Measurements from ENCODE around the gene TH. TPM values are rescaled to one million over a fixed set of nuclear protein-coding genes. Genes with fewer than 3 reads are reported as not detected.

The TH gene
- total RNA-seq, 2 experiments from 2014 or later, result not detected

DNA sequence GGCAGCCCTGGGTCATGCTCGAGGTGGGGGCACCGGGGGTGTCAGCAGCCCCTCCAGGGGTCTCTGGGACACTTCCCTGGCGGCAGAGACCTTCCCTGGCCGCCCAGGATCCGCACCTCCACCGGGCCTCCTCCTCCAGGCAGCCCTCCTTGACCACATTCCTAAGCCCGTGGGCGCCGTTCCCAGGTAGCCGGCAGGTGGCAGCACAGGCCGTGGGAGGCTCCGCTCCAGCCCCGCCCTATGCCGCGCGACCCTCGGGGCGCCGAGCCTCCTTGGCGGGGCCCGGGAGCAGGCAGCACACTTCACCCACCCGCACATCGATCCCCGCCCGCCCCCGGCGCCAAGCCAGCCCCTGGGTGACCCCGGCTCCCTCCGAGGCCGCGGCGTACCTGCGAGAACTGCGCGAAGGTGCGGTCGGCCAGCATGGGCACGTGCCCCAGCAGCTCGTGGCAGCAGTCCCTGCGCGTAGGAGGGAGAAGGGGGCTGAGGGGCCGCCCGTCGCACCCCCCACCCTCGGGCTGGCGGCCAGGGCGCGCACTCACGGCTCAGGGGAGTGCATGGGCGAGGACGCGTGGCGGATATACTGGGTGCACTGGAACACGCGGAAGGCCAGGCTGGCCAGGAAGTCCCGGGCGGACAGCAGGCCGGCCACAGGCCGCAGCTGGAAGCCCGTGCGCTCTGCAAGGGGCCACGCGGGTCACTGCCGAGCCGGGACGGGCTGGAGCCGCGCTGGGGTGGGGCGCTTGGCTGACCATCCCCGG, 5.3 kb downstream of the TH start:
- H3K9me3 Mint-ChIP-seq, result no peaks in the 10 kb centered on the region
- no peak overlapping the region for H3K27ac Mint-ChIP-seq
- H3K4me3 Mint-ChIP-seq, result no peak overlapping the region
- H3K4me1 Mint-ChIP-seq, result no peaks in the 10 kb centered on the region
- H3K36me3 Mint-ChIP-seq, result no peaks in the 10 kb centered on the region
- peak; percentile 62 for DNase-seq
- H3K27me3 Mint-ChIP-seq, result peaks cover 8% of the 10 kb centered on the region

DNA sequence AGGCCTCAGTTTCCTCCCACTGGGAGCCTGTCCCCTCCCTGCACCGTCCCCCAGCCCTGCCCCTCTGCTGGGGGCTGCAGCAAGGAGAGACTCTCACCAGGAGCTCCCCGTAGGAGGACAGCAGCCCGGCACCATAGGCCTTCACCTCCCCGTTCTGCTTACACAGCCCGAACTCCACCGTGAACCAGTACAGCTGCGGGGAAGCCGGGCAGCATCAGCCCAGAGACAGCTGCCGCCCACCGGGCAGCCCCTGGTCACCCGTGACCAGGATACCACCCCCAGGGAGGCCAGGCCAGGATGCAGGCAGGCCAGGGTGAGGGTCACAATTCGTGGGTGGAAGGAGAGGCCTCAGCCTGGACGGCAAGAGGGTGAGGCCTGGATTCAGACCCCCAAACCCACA, 6.0 kb downstream of the TH start:
- no peaks in the 10 kb centered on the region for H3K4me1 Mint-ChIP-seq
- H3K27ac Mint-ChIP-seq, result no peak overlapping the region
- no peak overlapping the region for H3K4me3 Mint-ChIP-seq
- peaks cover 8% of the 10 kb centered on the region for H3K27me3 Mint-ChIP-seq
- DNase-seq, result no peak
- H3K9me3 Mint-ChIP-seq, result no peaks in the 10 kb centered on the region
- H3K36me3 Mint-ChIP-seq, result no peaks in the 10 kb centered on the region

DNA sequence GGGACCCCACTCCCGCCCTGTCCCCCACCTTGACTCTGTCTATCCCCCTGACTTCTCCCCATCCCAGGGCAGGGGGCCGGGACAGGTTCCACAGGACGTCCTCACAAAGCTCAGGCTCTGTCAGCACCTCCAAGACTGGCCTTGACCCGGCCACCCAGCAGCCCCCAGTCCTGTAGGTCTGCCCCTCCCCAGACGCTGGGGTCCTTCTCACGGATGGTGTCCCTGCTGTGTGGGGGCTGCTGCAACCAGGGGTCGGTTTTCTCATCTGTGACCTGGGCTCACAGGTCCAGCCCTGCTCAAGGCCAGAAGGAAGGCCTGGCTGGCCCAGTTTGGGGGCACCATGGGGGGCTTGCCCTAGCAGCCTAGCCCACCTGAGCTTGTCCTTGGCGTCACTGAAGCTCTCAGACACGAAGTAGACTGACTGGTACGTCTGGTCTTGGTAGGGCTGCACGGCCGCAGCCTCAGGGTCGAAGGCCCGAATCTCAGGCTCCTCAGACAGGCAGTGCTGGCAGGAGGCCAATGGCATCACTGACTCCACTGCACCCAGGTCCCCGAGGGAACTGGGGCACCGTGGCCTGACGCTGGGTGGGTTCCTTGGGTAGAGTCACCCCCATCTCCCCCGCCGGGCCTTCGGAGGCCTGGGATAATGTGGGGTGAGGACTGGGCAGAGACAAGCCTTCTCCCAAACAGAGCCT, 6.6 kb downstream of the TH start:
- H3K27ac Mint-ChIP-seq, result no peak overlapping the region
- H3K4me1 Mint-ChIP-seq, result no peaks in the 10 kb centered on the region
- H3K9me3 Mint-ChIP-seq, result no peaks in the 10 kb centered on the region
- no peak for DNase-seq
- H3K4me3 Mint-ChIP-seq, result no peak overlapping the region
- no peaks in the 10 kb centered on the region for H3K36me3 Mint-ChIP-seq
- peaks cover 8% of the 10 kb centered on the region for H3K27me3 Mint-ChIP-seq

DNA sequence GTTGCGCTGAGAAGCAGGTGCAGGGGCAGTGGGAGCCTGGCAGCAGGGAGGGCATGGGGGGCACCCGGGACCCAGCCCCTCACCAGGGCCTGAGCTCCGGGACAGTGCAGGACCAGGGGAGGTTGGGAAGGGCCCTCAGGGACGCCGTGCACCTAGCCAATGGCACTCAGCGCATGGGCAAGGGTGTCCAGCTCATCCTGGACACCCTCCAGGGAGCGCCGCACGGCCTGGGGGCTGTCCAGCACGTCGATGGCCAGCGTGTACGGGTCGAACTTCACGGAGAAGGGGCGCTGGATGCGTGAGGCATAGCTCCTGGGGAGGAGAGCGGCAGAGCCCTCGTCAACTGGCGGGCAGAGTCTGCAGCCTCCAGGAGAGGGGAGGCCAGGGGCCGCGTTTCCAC, 7.5 kb downstream of the TH start:
- Mint-ChIP-seq H3K27me3 (peaks cover 8% of the 10 kb centered on the region), H3K27ac (no peak overlapping the region), H3K9me3 (no peaks in the 10 kb centered on the region), H3K36me3 (no peaks in the 10 kb centered on the region), H3K4me3 (no peak overlapping the region), H3K4me1 (no peaks in the 10 kb centered on the region)
- no peak for DNase-seq

DNA sequence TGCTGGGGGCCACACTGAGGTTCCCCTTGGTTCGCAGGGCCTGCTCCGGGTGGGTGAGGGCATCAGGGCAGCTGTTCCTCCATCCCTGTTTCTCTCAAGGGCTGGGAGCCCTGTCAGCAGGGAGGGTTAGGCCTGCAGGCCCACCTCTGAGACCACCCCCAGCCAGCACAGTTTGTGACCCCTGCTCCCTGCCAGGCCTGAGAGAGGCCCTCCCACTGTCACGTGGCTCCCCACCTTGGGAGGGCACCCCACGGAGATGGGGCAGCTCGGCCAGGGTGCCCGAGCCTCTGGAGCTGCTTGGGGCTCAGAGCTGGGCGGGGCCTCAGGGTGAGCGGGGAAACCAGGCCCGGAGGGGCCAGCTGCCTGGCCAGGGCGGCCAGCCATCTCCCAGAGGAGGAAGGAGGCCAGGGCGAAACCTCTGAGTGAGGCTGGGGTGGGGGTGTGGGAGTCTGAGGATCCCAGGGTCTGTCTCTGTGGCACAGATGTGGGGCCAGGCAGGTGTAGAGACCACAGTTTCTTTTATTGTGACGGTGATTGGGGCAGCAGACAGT, 8.1 kb downstream of the TH start:
- Mint-ChIP-seq H3K4me3 (no peak overlapping the region), H3K27ac (no peak overlapping the region), H3K36me3 (no peaks in the 10 kb centered on the region), H3K27me3 (peaks cover 8% of the 10 kb centered on the region), H3K4me1 (no peaks in the 10 kb centered on the region), H3K9me3 (no peaks in the 10 kb centered on the region)
- no peak for DNase-seq

DNA sequence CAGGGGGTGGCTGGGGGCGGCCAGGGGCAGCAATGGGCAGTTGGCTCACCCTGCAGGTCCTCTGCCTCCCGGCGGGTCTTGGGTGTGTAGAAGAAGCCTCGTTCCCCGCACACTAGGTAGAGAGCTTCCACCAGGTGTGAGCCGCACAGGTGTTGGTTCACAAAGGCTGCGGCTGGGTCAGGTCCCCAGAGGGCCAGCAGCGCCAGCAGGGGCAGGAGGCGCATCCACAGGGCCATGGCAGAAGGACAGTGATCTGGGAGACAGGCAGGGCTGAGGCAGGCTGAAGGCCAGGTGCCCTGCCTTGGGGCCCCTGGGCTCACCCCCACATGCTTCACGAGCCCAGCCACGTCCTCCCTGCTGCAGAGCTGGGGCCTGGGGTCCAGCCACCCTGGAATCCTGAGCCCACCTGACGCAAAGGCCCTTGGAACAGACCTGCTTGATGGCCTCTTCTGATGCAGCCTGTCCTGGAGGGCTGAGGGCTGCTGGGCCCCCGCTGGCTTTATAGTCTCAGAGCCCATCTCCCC, 10.8 kb downstream of the TH start, which contains the start of gene INS:
Gene INS, minus strand, starts transcription at position 474 of the 524 bp plus-strand sequence. Its CDS starts 238 bp downstream, at position 236.
- no peaks in the 10 kb centered on the region for H3K4me1 Mint-ChIP-seq
- DNase-seq, result no peak
- no peak within 1 kb of the TSS for H3K4me3 Mint-ChIP-seq
- no peaks in the 10 kb centered on the region for H3K9me3 Mint-ChIP-seq
- H3K27me3 Mint-ChIP-seq, result peaks cover 4% of the 10 kb centered on the region
- H3K27ac Mint-ChIP-seq, result no peak within 1 kb of the TSS
- H3K36me3 Mint-ChIP-seq, result no peaks in the 10 kb centered on the region

DNA sequence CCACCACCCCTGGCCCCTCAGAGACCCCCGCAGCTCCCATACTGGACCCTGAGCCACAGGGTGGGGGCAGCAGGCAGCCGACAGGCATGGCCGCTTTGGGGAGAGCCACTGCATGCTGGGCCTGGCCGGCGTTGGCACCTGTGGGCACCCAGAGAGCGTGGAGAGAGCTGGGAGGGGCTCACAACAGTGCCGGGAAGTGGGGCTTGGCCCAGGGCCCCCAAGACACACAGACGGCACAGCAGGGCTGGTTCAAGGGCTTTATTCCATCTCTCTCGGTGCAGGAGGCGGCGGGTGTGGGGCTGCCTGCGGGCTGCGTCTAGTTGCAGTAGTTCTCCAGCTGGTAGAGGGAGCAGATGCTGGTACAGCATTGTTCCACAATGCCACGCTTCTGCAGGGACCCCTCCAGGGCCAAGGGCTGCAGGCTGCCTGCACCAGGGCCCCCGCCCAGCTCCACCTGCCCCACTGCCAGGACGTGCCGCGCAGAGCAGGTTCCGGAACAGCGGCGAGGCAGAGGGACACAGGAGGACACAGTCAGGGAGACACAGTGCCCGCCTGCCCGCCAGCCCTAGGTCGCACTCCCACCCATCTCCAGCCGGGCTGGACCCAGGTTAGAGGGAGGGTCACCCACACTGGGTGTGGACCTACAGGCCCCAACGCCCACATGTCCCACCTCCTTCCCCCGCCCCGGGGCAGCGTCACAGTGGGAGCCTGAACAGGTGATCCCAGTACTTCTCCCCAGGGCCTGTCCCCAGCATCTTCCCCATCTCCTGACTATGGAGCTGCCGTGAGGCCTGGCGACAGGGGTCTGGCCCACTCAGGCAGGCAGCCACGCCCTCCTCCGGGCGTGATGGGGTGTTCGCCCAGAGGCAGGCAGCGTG, 11.8 kb downstream of the TH start:
- Mint-ChIP-seq H3K4me3 (no peak overlapping the region), H3K36me3 (no peaks in the 10 kb centered on the region), H3K27me3 (peaks cover 4% of the 10 kb centered on the region), H3K27ac (no peak overlapping the region), H3K9me3 (no peaks in the 10 kb centered on the region), H3K4me1 (no peaks in the 10 kb centered on the region)
- no peak for DNase-seq

DNA sequence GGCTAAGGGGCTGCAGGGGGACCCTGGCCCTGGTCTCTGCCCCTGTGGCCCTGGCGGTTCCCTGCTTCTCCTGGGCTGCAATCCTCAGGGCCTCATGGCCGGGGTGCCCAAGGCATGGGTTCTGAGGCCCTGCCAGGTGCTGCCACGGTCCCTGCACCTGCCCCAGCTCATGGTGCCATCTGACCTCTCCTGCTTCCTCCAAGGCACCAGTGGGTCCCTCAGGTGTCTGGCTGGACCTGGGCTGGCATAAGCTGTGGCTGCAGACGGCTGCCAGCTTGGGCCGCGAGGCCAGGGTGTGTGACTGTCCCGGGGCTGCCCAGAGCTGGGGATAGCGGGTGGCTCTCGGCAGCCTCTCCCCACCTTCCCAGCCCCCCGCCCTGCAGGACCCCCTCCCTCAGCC, 12.6 kb downstream of the TH start:
- DNase-seq, result no peak
- Mint-ChIP-seq H3K9me3 (no peaks in the 10 kb centered on the region), H3K4me3 (no peak overlapping the region), H3K36me3 (no peaks in the 10 kb centered on the region), H3K4me1 (no peaks in the 10 kb centered on the region), H3K27me3 (peaks cover 4% of the 10 kb centered on the region), H3K27ac (no peak overlapping the region)

DNA sequence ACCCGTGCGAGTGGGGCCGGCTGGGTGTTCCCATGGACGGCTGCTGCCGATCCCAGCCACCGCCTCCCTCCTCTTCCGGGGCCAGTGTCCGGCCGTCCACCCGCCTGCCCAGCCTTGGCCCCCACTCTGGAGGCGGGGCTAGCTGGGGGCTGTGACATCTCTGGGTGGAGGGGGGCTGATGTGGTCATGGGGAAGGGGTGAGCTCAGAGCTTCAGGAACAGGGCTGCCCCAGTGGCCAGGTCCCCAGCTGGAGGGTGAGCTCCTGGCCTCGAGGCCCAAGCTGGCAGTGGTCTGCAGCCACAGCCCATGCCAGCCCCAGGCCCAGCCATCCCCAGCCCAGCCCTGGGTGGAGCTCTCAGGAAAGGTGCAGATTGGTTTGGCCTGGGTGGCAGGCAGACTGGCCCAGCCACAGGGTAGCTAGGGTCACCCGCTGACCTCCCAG, 13.3 kb downstream of the TH start:
- H3K36me3 Mint-ChIP-seq, result no peaks in the 10 kb centered on the region

DNA sequence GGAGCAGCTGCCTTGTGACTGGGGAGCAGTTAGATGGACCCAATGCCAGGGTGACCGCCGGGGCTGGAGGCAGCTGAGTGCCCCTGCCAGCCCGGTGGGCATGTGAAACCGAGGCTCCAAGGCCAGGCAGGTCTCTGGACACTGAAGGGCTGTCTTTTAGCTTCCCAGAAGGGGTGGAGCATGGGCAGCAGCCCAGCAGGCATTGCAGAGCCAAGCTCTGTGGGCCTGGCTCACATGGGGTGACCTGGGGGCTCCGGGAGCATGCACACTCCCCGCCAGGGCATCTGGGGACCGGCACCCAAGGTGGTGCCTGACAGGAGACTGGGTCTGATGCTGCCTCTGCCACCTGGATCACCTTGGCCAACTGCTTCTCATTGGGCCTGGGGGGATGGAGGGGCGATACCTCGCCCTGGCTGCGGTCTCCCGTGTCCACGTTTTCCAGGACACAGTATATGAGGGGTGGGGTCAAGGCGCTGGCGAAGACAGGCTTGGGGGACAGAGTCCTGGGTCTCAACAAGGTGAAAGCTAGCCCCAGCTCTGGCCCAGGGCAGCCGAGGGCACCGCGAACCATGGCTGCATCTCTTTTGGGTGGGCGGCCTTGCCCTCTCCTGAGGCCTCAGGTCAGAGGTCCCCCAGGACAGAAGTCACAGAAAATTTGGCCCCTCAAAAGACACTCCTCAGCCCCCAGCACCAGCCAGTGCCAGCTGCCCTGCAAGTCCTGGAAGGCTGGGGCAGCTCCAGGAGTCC, 14.1 kb downstream of the TH start:
- no peaks in the 10 kb centered on the region for H3K36me3 Mint-ChIP-seq
- DNase-seq, result no peak
- H3K4me3 Mint-ChIP-seq, result no peak overlapping the region
- no peak overlapping the region for H3K27ac Mint-ChIP-seq
- H3K27me3 Mint-ChIP-seq, result no peaks in the 10 kb centered on the region
- H3K4me1 Mint-ChIP-seq, result no peaks in the 10 kb centered on the region
- H3K9me3 Mint-ChIP-seq, result no peaks in the 10 kb centered on the region

More for the DNA sequence above, 13.3 kb downstream of the TH start:
- Mint-ChIP-seq H3K27ac (no peak overlapping the region), H3K27me3 (no peaks in the 10 kb centered on the region), H3K4me1 (no peaks in the 10 kb centered on the region), H3K4me3 (no peak overlapping the region), H3K9me3 (no peaks in the 10 kb centered on the region)
- DNase-seq, result no peak

DNA sequence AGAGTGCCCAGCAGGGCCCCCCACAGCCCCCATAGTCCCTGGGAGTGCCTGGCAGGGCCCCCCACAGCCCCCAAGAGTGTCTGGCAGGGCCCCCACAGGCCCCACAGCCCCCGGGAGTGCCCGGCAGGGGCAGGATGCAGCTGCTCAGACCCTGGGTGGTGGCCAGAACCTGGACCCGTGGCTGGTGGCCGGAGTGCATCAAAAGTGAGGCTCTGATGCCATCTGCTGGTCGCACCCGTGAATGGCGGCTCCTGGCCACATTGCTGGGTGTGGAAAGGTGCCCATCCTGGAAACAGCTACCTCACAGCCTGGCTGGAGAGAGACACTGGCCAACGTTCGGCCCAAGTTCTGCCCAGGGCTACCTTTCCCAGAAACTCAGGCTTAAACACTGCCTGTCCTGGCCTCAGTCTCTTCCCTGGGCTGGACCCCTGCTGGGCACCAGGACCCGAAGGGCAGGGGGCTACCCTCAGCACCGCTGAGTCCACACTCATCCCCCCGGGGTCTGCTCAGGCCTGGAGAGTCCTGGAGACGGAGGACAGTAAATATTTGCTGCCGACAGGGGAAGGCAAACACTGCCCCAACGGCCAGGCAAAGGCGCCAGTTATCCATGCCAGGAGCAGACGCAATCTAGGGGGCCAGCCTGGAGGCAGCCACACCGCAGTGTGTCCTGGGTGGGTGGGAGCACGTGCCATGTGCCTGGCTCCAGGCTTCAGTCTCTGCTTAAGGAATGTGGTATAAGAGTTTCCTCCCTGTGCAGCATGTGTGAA, 15.0 kb downstream of the TH start:
- H3K4me1 Mint-ChIP-seq, result peaks cover 5% of the 10 kb centered on the region
- no peaks in the 10 kb centered on the region for H3K27me3 Mint-ChIP-seq
- peak; percentile 53 for DNase-seq
- H3K4me3 Mint-ChIP-seq, result no peak overlapping the region
- no peaks in the 10 kb centered on the region for H3K9me3 Mint-ChIP-seq
- no peaks in the 10 kb centered on the region for H3K36me3 Mint-ChIP-seq
- H3K27ac Mint-ChIP-seq, result no peak overlapping the region

DNA sequence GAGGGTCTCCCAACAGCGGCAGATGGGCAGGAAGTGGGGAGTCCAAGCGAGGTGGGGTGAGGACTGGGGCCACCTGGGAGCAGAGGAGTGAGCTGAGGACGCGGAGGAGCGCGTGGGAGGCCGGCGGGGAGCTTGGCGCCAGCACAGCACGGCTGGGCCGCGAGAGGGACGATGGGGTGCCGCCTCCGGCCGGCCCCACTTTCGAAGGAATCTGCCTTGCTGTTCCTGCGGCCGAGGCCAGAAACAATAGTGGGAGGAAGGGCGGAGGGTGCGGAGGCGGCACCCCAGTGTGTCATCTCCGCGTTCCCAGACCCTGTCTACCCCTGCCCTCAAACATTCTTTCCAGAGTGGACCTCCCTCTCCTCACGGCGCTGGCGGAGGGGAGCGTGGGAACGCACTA, 16.1 kb downstream of the TH start:
- DNase-seq, result no peak
- H3K9me3 Mint-ChIP-seq, result no peaks in the 10 kb centered on the region
- H3K27ac Mint-ChIP-seq, result no peak overlapping the region
- no peaks in the 10 kb centered on the region for H3K36me3 Mint-ChIP-seq
- peaks cover 8% of the 10 kb centered on the region for H3K4me1 Mint-ChIP-seq
- H3K4me3 Mint-ChIP-seq, result no peak overlapping the region
- peaks cover 10% of the 10 kb centered on the region for H3K27me3 Mint-ChIP-seq

DNA sequence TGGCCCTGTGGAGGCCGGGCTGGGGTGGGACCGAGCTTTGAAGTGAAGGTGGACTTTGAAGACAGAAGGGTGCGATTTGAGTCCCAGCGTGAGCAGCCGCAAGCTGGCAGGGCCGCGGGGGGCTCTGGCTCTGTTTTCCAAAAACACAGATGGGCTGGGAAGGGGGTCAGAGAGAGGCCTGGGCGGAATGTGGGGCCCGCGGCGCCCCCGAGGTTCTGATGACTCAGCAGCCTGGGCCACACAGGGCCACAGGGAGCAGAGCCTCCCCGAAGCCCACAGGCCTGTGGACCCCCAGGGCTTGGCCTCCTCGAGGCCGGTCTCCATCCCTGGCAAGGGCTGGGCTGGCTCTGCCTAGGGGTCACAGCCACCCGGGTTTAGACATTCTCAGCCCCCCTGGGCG, 16.7 kb downstream of the TH start:
- Mint-ChIP-seq H3K4me1 (peaks cover 8% of the 10 kb centered on the region), H3K36me3 (no peaks in the 10 kb centered on the region), H3K9me3 (no peaks in the 10 kb centered on the region), H3K27me3 (peaks cover 16% of the 10 kb centered on the region), H3K4me3 (no peak overlapping the region), H3K27ac (no peak overlapping the region)
- no peak for DNase-seq

DNA sequence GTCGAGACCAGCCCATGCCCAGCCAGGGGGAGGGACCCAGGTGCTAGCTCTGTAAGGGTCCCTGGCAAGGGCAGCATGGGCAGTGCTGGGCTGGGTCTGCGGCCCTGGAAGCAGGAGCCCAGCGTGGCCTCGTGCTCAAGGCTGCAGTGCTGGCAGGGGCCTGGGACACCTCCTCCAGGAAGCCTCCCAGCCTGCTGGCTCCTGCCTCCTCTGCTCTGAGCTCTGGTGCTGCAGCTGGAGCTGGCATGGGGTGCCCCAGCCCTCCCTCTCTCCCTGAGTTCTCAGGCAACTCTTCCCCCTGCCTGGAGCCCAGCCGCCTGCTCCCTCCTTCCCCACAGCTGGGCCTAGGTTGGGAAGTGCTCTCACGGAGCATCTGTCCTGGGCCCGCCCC, 17.4 kb downstream of the TH start:
- H3K4me1 Mint-ChIP-seq, result peaks cover 11% of the 10 kb centered on the region
- H3K4me3 Mint-ChIP-seq, result no peak overlapping the region
- no peak overlapping the region for H3K27ac Mint-ChIP-seq
- H3K9me3 Mint-ChIP-seq, result no peaks in the 10 kb centered on the region
- no peaks in the 10 kb centered on the region for H3K36me3 Mint-ChIP-seq
- H3K27me3 Mint-ChIP-seq, result peaks cover 21% of the 10 kb centered on the region
- DNase-seq, result no peak

Measured in activated naive CD8-positive, alpha-beta T cell treated with anti-CD3 and anti-CD28 coated beads for 36 hours (primary cell).